ENCODE data around the gene ARL6. TPM values are rescaled to one million over a fixed set of nuclear protein-coding genes. Genes with fewer than 3 reads are reported as not detected.

ARL6 gene
- total and polyA plus RNA-seq, 9 donors = 2.6 to 11.9 (median 7.0) TPM

DNA sequence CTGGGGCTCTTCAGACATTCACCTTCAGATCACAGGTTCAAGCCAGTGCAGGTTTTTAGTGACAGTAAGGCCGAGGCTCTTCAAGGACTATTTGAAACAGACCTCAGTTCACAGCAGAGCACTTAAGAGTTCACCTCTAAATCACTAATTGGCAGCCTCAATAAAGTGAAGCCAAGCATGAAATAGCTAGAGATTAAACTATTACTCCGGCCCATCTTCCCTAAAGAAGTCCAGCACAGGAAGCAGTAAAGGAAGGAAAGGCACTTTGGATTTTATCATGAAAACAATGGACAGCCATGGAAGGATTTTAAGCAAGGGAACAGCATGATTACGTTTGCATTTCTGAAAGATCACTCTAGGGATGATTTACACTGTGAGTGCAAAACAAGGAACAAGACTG is 27.6 kb upstream of the ARL6 start:
- 32 to 44% (median 42%) methylated on average over 3 of the region's 3 CpGs for WGBS, 3 donors
- intact Hi-C loops (cut with DNase I) = no loop called here
- Histone ChIP-seq H3K27ac (no peak overlapping the region), H3K9me3 (no peaks in the 10 kb centered on the region), H3K36me3 (no peaks in the 10 kb centered on the region), H3K4me3 (no peak overlapping the region), H3K27me3 (no peaks in the 10 kb centered on the region), H3K4me1 (ENCODE audit: insufficient read depth) (no peaks in the 10 kb centered on the region)
- no peak for DNase-seq
- no peak for TF ChIP-seq POLR2A (IDR thresholded peaks at IDR 0.05)
- TF ChIP-seq, protein P1, sequence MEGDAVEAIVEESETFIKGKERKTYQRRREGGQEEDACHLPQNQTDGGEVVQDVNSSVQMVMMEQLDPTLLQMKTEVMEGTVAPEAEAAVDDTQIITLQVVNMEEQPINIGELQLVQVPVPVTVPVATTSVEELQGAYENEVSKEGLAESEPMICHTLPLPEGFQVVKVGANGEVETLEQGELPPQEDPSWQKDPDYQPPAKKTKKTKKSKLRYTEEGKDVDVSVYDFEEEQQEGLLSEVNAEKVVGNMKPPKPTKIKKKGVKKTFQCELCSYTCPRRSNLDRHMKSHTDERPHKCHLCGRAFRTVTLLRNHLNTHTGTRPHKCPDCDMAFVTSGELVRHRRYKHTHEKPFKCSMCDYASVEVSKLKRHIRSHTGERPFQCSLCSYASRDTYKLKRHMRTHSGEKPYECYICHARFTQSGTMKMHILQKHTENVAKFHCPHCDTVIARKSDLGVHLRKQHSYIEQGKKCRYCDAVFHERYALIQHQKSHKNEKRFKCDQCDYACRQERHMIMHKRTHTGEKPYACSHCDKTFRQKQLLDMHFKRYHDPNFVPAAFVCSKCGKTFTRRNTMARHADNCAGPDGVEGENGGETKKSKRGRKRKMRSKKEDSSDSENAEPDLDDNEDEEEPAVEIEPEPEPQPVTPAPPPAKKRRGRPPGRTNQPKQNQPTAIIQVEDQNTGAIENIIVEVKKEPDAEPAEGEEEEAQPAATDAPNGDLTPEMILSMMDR (IDR thresholded peaks at IDR 0.05) = no peak
- TF ChIP-seq EP300 (IDR thresholded peaks at IDR 0.05) = no peak

DNA sequence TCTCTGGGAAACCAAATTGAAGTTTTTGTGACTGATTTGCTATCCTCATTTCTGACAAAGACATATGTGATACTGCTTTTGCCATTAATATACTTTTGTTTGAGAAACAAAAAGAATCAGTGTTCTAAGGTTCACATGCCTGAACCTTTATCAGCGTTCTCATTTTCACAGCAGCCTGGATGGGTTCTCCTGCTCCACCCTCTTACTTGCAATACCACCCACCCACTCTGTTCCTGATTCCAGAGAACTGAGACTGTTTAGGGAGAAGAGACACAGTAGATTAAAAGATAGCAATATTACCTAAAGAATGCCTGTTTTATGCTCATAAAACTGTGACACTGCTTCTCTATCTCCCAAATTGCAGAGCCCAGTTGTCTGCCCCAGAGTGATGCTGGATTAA is 25.8 kb upstream of the ARL6 start:
- intact Hi-C loops (cut with DNase I) = no loop called here
- Histone ChIP-seq H3K4me1 (ENCODE audit: insufficient read depth) (no peaks in the 10 kb centered on the region), H3K27ac (no peak overlapping the region), H3K27me3 (no peaks in the 10 kb centered on the region), H3K9me3 (no peaks in the 10 kb centered on the region), H3K36me3 (no peaks in the 10 kb centered on the region), H3K4me3 (no peak overlapping the region)
- no peak for DNase-seq
- TF ChIP-seq EP300 (IDR thresholded peaks at IDR 0.05) = no peak
- TF ChIP-seq, protein P1 (IDR thresholded peaks at IDR 0.05) = no peak
- TF ChIP-seq POLR2A (IDR thresholded peaks at IDR 0.05) = no peak
- 26 to 36% (median 32%) methylated on average over 1 of the region's 1 CpG for WGBS, 3 donors

DNA sequence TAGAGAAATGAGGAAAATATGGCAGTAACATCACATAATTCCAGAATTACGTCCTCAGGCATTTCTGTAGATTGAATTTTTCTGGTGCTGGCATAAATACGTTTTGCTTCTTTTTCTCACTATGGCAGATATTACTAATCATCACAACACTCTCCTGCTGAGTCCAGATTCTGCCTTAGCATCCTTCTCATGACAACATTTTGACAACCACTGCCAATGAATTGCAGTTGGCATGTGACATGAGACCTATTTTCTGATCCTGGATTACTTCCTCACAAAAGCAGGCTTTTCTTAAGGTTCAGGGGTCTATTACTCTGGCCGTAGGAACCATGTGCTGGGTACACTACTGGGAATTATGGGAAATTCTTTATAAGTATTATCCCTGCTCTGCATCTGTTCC is 22.5 kb upstream of the ARL6 start:
- TF ChIP-seq EP300 (IDR thresholded peaks at IDR 0.05) (no peak), POLR2A (IDR thresholded peaks at IDR 0.05) (no peak)
- TF ChIP-seq, protein P1 (IDR thresholded peaks at IDR 0.05) = no peak

DNA sequence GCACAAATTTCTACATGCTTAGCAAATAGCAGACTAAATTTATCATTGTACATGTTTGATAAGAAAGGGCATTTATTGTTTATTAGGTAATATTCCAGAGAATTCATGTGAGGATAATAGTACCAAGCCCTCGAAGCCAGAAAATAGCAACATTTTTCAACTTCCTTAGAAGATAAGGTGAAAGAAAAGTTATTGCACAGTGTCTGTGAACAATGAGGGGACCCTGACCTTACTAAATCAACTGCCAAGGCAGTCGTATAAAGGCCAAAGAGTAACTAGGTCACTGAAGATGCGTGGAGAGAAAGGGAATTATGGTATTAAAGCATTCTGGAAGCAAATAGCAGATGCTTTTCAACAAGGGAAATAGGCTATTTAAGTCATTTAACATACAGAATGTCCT is 20.3 kb upstream of the ARL6 start:
- no peaks in the 10 kb centered on the region for H3K9me3 ChIP-seq
- TF ChIP-seq, protein P1 (IDR thresholded peaks at IDR 0.05) = no peak
- TF ChIP-seq EP300 (IDR thresholded peaks at IDR 0.05) (no peak), POLR2A (IDR thresholded peaks at IDR 0.05) (no peak)
- 27 to 46% (median 40%) methylated on average over 3 of the region's 3 CpGs for WGBS, 3 donors
- no peak overlapping the region for H3K4me3 ChIP-seq
- intact Hi-C loops (cut with DNase I) = no loop called here
- no peaks in the 10 kb centered on the region for H3K27me3 ChIP-seq
- DNase-seq = no peak
- H3K27ac ChIP-seq = no peak overlapping the region
- H3K36me3 ChIP-seq = no peaks in the 10 kb centered on the region
- no peaks in the 10 kb centered on the region for H3K4me1 ChIP-seq (ENCODE audit: insufficient read depth)

More for the DNA sequence above, 22.5 kb upstream of the ARL6 start:
- Histone ChIP-seq H3K27ac (no peak overlapping the region), H3K36me3 (no peaks in the 10 kb centered on the region), H3K4me3 (no peak overlapping the region), H3K27me3 (no peaks in the 10 kb centered on the region), H3K9me3 (no peaks in the 10 kb centered on the region), H3K4me1 (ENCODE audit: insufficient read depth) (no peaks in the 10 kb centered on the region)
- 85 to 93% (median 88%) methylated on average over 3 of the region's 3 CpGs for WGBS, 3 donors
- intact Hi-C loops (cut with DNase I) = no loop called here
- no peak for DNase-seq
